Neural cell (in vitro differentiated cells): ENCODE results near the gene GALK2. TPM values are rescaled to one million over a fixed set of nuclear protein-coding genes. Genes with fewer than 3 reads are reported as not detected.

Source experiments
- H2AFZ ChIP-seq: fragments of 200-600, 300-800 bp; sonication (generic), shearing (Covaris generic); 2 replicates; pipeline ENCODE4 v1.6.0; 2014; ENCODE audit warnings: low read depth, mild to moderate bottlenecking, antibody characterized with exemption, low read length, moderate library complexity
- H3F3A ChIP-seq: fragments of 200-600 bp; shearing (Covaris generic); 2 replicates; pipeline ENCODE4 v1.6.1; 2016; ENCODE audit warnings: mild to moderate bottlenecking, moderate library complexity, mixed read lengths, antibody characterized with exemption, low read length; ENCODE audit not compliant: insufficient read depth, poor library complexity, severe bottlenecking
- H3K27ac ChIP-seq: fragments of 200-600, 300-800 bp; sonication (generic), shearing (Covaris generic); 2 replicates; pipeline ENCODE4 v1.5.1; 2014; ENCODE audit warnings: mild to moderate bottlenecking, low read length, moderate library complexity
- H3K27me3 ChIP-seq: fragments of 300-800, 200-600 bp; sonication (generic), shearing (Covaris generic); 2 replicates; pipeline ENCODE4 v1.6.0; 2014; ENCODE audit warnings: mild to moderate bottlenecking, low read depth, low read length, moderate library complexity; ENCODE audit not compliant: insufficient read depth
- H3K36me3 ChIP-seq: fragments of 300-800, 200-600 bp; sonication (generic), shearing (Covaris generic); 2 replicates; pipeline ENCODE4 v1.5.1; 2014; ENCODE audit warnings: mild to moderate bottlenecking, antibody characterized with exemption, low read length, moderate library complexity; ENCODE audit not compliant: insufficient read depth
- H3K4me2 ChIP-seq: fragments of 300-800, 200-600 bp; sonication (generic), shearing (Covaris generic); 2 replicates; pipeline ENCODE4 v1.6.0; 2014; ENCODE audit warnings: mild to moderate bottlenecking, low read length
- H3K4me3 ChIP-seq: fragments of 300-800, 200-600 bp; sonication (generic), shearing (Covaris generic); 2 replicates; pipeline ENCODE4 v1.5.1; 2014; ENCODE audit warnings: mild to moderate bottlenecking, low read length, moderate library complexity
- H3K79me2 ChIP-seq: fragments of 200-600 bp; shearing (Covaris generic); replicated peaks from 2 replicates; pipeline ENCODE4 v1.6.0; 2014; ENCODE audit warnings: mild to moderate bottlenecking, low read length, moderate library complexity; ENCODE audit not compliant: insufficient read depth
- H3K9ac ChIP-seq: fragments of 300-800, 200-600 bp; sonication (generic), shearing (Covaris generic); 2 replicates; pipeline ENCODE4 v1.6.1; 2016; ENCODE audit warnings: mild to moderate bottlenecking, low read length, mixed read lengths
- H3K9me2 ChIP-seq: fragments of 200-600 bp; shearing (Covaris generic); 2 replicates; pipeline ENCODE4 v1.6.1; 2016; ENCODE audit warnings: mild to moderate bottlenecking, low read length, mixed read lengths; ENCODE audit not compliant: insufficient read depth
- H3K9me3 ChIP-seq: fragments of 200-600, 300-800 bp; sonication (generic), shearing (Covaris generic); 2 replicates; pipeline ENCODE4 v1.6.1; 2016; ENCODE audit warnings: mild to moderate bottlenecking, mixed run types, low read length, moderate library complexity, mixed read lengths
- H4K20me1 ChIP-seq: fragments of 200-600 bp; shearing (Covaris generic); 2 replicates; pipeline ENCODE4 v1.6.1; 2016; ENCODE audit warnings: mild to moderate bottlenecking, mixed run types; ENCODE audit not compliant: insufficient read depth
- EP300 ChIP-seq: fragments of 450-650 bp; conservative IDR thresholded peaks from 2 replicates; pipeline ENCODE4 v1.6.1; 2014; ENCODE audit warnings: antibody characterized with exemption, mild to moderate bottlenecking, moderate library complexity; ENCODE audit not compliant: poor library complexity, severe bottlenecking
- EZH2 ChIP-seq: fragments of 200-600, 300-800 bp; shearing (Covaris generic), sonication (generic); IDR thresholded peaks from 2 replicates; pipeline ENCODE4 v1.6.1; 2014; ENCODE audit warnings: antibody characterized with exemption, low read length, borderline replicate concordance, mild to moderate bottlenecking; ENCODE audit not compliant: insufficient read depth, poor library complexity, severe bottlenecking
- MXI1 ChIP-seq: fragments of 450-650 bp; conservative IDR thresholded peaks from 2 replicates; pipeline ENCODE4 v1.6.1; 2014; ENCODE audit warnings: antibody characterized with exemption, mild to moderate bottlenecking; ENCODE audit not compliant: poor library complexity, severe bottlenecking
- POLR2AphosphoS5 ChIP-seq: IDR thresholded peaks from 2 replicates; pipeline ENCODE4 v1.6.1; 2012
- RAD21 ChIP-seq: fragments of 450-650 bp; conservative IDR thresholded peaks from 2 replicates; pipeline ENCODE4 v1.6.1; 2014; ENCODE audit warnings: antibody characterized with exemption, mild to moderate bottlenecking, moderate library complexity
- SMC3 ChIP-seq: fragments of 450-650 bp; conservative IDR thresholded peaks from 2 replicates; pipeline ENCODE4 v1.6.1; 2014; ENCODE audit warnings: antibody characterized with exemption, mild to moderate bottlenecking, moderate library complexity; ENCODE audit not compliant: poor library complexity
- TAF1 ChIP-seq: IDR thresholded peaks from 2 replicates; pipeline ENCODE4 v1.6.1; 2012; ENCODE audit warnings: low read depth
- polyA plus RNA-seq: library from polyadenylated mRNA; depleted of rRNA; stranded (reverse); fragments of >200 nt; gene quantifications from 2 replicates; pipeline ENCODE4 v1.2.3, GENCODE V29; 2014
- TF ChIP-seq, protein P1 (sequence below): IDR thresholded peaks from 2 replicates; pipeline ENCODE4 v1.6.1; 2012; ENCODE audit warnings: borderline replicate concordance
- TF ChIP-seq, protein P2 (sequence below): fragments of 450-650 bp; IDR thresholded peaks from 2 replicates; pipeline ENCODE4 v1.5.1; 2014; ENCODE audit warnings: antibody characterized with exemption, mild to moderate bottlenecking, moderate library complexity; ENCODE audit not compliant: poor library complexity, severe bottlenecking

The GALK2 gene
- polyA plus RNA-seq, 1 donor from 2014 or later, result 26.3 TPM

DNA sequence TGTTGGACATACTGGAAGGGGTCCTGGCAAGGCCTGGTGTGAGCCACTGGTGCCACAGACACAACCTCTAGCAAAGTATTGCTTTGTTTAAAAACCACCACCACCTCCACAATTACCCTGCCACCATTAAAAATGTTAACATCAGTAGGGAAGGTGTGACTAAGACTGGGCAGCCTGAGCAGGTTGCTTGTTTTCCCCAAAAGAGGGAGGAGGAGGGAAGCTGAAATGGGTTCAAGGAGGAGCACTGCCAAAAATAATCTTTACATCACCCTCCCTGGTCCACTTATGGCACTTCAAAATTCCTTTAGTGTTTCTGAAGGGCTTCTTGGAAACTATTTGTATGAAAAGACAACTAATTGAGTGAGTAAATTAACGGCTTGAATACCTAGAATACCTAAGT, 153.2 kb downstream of the GALK2 start:
- H3K4me2 ChIP-seq, result no peak overlapping the region
- H3K27me3 ChIP-seq, result no peaks in the 10 kb centered on the region
- no peaks in the 10 kb centered on the region for H3K9me2 ChIP-seq
- no peaks in the 10 kb centered on the region for H4K20me1 ChIP-seq
- H3K79me2 ChIP-seq, result no peaks in the 10 kb centered on the region
- TF ChIP-seq EP300 (no peak), SMC3 (no peak), MXI1 (no peak), EZH2 (no peak), RAD21 (no peak), TAF1 (no peak), POLR2AphosphoS5 (no peak)
- TF ChIP-seq, protein P1, sequence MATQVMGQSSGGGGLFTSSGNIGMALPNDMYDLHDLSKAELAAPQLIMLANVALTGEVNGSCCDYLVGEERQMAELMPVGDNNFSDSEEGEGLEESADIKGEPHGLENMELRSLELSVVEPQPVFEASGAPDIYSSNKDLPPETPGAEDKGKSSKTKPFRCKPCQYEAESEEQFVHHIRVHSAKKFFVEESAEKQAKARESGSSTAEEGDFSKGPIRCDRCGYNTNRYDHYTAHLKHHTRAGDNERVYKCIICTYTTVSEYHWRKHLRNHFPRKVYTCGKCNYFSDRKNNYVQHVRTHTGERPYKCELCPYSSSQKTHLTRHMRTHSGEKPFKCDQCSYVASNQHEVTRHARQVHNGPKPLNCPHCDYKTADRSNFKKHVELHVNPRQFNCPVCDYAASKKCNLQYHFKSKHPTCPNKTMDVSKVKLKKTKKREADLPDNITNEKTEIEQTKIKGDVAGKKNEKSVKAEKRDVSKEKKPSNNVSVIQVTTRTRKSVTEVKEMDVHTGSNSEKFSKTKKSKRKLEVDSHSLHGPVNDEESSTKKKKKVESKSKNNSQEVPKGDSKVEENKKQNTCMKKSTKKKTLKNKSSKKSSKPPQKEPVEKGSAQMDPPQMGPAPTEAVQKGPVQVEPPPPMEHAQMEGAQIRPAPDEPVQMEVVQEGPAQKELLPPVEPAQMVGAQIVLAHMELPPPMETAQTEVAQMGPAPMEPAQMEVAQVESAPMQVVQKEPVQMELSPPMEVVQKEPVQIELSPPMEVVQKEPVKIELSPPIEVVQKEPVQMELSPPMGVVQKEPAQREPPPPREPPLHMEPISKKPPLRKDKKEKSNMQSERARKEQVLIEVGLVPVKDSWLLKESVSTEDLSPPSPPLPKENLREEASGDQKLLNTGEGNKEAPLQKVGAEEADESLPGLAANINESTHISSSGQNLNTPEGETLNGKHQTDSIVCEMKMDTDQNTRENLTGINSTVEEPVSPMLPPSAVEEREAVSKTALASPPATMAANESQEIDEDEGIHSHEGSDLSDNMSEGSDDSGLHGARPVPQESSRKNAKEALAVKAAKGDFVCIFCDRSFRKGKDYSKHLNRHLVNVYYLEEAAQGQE, result no peak
- TF ChIP-seq, protein P2, sequence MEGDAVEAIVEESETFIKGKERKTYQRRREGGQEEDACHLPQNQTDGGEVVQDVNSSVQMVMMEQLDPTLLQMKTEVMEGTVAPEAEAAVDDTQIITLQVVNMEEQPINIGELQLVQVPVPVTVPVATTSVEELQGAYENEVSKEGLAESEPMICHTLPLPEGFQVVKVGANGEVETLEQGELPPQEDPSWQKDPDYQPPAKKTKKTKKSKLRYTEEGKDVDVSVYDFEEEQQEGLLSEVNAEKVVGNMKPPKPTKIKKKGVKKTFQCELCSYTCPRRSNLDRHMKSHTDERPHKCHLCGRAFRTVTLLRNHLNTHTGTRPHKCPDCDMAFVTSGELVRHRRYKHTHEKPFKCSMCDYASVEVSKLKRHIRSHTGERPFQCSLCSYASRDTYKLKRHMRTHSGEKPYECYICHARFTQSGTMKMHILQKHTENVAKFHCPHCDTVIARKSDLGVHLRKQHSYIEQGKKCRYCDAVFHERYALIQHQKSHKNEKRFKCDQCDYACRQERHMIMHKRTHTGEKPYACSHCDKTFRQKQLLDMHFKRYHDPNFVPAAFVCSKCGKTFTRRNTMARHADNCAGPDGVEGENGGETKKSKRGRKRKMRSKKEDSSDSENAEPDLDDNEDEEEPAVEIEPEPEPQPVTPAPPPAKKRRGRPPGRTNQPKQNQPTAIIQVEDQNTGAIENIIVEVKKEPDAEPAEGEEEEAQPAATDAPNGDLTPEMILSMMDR, result no peak
- no peak overlapping the region for H3K9ac ChIP-seq
- H3K27ac ChIP-seq, result no peak overlapping the region
- H3F3A ChIP-seq, result no peaks in the 10 kb centered on the region
- H3K36me3 ChIP-seq, result no peaks in the 10 kb centered on the region
- no peaks in the 10 kb centered on the region for H3K9me3 ChIP-seq
- no peak overlapping the region for H3K4me3 ChIP-seq
- no peak overlapping the region for H2AFZ ChIP-seq

DNA sequence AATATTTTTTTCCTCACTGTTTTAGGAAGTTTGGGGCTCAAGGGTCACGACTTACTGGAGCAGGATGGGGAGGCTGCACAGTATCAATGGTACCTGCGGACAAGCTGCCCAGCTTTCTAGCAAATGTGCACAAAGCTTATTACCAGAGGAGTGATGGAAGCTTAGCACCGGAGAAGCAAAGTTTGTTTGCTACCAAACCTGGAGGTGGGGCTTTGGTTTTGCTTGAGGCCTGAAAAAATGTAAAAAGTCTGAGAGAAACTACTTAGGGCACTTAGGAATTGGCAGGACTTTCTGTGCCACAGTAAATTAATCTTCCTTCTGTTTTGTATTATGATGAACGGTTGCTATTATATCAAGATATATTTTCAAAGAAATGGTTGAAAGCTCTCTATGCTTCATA, 157.9 kb downstream of the GALK2 start:
- no peaks in the 10 kb centered on the region for H3K27me3 ChIP-seq
- no peaks in the 10 kb centered on the region for H3F3A ChIP-seq
- H3K4me2 ChIP-seq, result no peak overlapping the region
- no peak overlapping the region for H3K4me3 ChIP-seq
- H3K9me3 ChIP-seq, result no peaks in the 10 kb centered on the region
- TF ChIP-seq EP300 (no peak), POLR2AphosphoS5 (no peak), TAF1 (no peak), MXI1 (no peak)
- H3K9ac ChIP-seq, result no peak overlapping the region
- H3K27ac ChIP-seq, result no peak overlapping the region
- no peak overlapping the region for H2AFZ ChIP-seq
- no peaks in the 10 kb centered on the region for H4K20me1 ChIP-seq
- H3K79me2 ChIP-seq, result no peaks in the 10 kb centered on the region
- H3K9me2 ChIP-seq, result no peaks in the 10 kb centered on the region
- no peaks in the 10 kb centered on the region for H3K36me3 ChIP-seq

DNA sequence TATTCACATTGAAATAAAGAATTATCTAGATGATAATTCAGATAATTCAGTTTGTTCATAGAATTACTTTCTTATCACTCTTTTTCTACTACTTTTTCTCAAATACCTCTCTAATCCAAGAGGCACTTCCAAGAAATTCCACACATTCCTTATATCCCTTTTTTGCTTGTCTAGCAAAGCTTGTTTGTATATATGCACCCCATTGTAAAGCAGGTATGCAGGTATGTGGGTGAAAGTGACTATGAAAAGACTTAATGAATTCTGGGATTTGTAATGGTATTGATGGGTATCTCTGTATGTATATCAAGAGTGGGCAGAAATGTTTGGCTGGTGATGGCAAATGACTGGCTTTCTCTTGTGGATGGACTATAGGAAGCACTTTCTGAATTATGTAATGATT, 158.9 kb downstream of the GALK2 start:
- H3K27ac ChIP-seq, result no peak overlapping the region
- H3K4me2 ChIP-seq, result no peak overlapping the region
- H3K36me3 ChIP-seq, result no peaks in the 10 kb centered on the region
- no peak overlapping the region for H3K4me3 ChIP-seq
- H3F3A ChIP-seq, result no peaks in the 10 kb centered on the region
- no peaks in the 10 kb centered on the region for H3K9me3 ChIP-seq
- H3K79me2 ChIP-seq, result no peaks in the 10 kb centered on the region
- TF ChIP-seq EZH2, result no peak
- TF ChIP-seq SMC3, result no peak
- TF ChIP-seq, protein P1, result no peak
- TF ChIP-seq POLR2AphosphoS5, result no peak
- no peak for TF ChIP-seq EP300
- TF ChIP-seq TAF1, result no peak
- TF ChIP-seq, protein P2, result no peak
- no peaks in the 10 kb centered on the region for H4K20me1 ChIP-seq
- H3K9me2 ChIP-seq, result no peaks in the 10 kb centered on the region
- no peak overlapping the region for H2AFZ ChIP-seq
- no peaks in the 10 kb centered on the region for H3K27me3 ChIP-seq
- no peak overlapping the region for H3K9ac ChIP-seq
